Muscle layer of colon (tissue), 2 donors: ENCODE data around the gene NFKBIL1.
A peak's percentile ranks its signal among the peaks of the same experiment; 100 is the strongest.
"Not testable (repeated sequence)": the region's sequence is repeated elsewhere in the genome, so short reads cannot be mapped to it uniquely, and the experiment has no call there.

Experiments used
- H3K27ac ChIP-seq: one replicate; pipeline ENCODE4 v1.7.0; 2013; ENCODE audit warnings: low read depth, mild to moderate bottlenecking, low read length, moderate library complexity
- H3K27me3 ChIP-seq, 2 donors: one replicate each; pipeline ENCODE4 v1.7.0; 2013; ENCODE audit warnings: low read length in 2 of 2, mild to moderate bottlenecking in 2 of 2; ENCODE audit not compliant: insufficient read depth in 2 of 2, control insufficient read depth in 1 of 2
- H3K36me3 ChIP-seq: one replicate; pipeline ENCODE4 v1.7.0; 2013; ENCODE audit warnings: mild to moderate bottlenecking, low read length; ENCODE audit not compliant: insufficient read depth
- H3K4me1 ChIP-seq: one replicate; pipeline ENCODE4 v1.7.0; 2013; ENCODE audit warnings: mild to moderate bottlenecking, low read length; ENCODE audit not compliant: insufficient read depth
- H3K4me3 ChIP-seq, 2 donors: one replicate each; pipeline ENCODE4 v1.7.0; 2013; ENCODE audit warnings: low read length in 2 of 2, low read depth in 1 of 2, mild to moderate bottlenecking in 1 of 2, moderate library complexity in 1 of 2
- H3K9ac ChIP-seq: one replicate; pipeline ENCODE4 v1.7.0; 2013; ENCODE audit warnings: low read length
- H3K9me3 ChIP-seq: one replicate; pipeline ENCODE4 v1.7.0; 2013; ENCODE audit warnings: mild to moderate bottlenecking, low read length
- donor health status: abdominal sarcoma.
- donor health status: Adenocarcinoma of cecum.

Gene NFKBIL1, protein sequence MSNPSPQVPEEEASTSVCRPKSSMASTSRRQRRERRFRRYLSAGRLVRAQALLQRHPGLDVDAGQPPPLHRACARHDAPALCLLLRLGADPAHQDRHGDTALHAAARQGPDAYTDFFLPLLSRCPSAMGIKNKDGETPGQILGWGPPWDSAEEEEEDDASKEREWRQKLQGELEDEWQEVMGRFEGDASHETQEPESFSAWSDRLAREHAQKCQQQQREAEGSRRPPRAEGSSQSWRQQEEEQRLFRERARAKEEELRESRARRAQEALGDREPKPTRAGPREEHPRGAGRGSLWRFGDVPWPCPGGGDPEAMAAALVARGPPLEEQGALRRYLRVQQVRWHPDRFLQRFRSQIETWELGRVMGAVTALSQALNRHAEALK

DNA sequence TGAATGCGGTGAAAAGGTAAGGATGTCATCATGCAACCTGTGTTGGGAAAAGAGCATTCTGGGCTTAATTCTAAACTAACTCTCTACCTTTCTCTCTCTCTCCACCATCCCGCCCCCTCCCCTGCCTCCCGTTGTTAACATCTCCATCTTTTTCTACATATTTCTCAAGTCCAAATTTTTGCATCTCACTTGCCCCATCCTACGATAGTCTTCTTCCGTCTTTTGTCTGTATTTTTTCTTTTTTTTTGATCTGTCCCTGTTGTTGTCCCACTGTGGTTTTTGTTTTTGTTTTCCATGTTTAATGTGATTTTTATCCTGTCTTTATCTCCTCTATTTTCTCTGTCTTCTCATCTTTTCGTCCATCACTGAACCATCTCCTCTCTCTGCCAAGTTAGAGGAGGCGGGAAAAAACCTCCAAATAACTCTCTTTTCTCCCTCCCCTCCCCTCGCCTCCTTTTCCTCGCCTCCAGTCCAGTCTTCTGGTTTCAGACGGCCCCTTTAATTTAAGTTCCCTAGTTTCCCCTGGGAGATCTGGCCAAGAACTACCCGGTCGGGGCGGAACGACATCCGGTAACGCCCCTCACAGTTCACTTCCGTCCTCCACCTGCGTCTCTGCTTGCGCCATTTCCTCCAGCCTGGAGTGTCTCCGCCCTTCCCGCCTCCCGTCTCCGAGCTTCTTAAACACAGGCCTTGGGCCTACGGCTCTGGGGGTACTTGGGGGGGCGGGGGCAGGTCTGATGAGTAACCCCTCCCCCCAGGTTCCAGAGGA is at the start of gene NFKBIL1:
Gene NFKBIL1 (plus strand): TSS at position 651 of the 769 bp plus-strand sequence. CDS start 87 bp downstream, at position 738.
- H3K27ac ChIP-seq, result peak within 1 kb of the TSS; percentile 86
- no peaks in the 10 kb centered on the region for H3K9me3 ChIP-seq
- H3K4me1 ChIP-seq, result peaks cover 28% of the 10 kb centered on the region
- H3K36me3 ChIP-seq, result no peaks in the 10 kb centered on the region
- no peaks in the 10 kb centered on the region for H3K27me3 ChIP-seq
- H3K9ac ChIP-seq, result peak within 1 kb of the TSS; percentile 77
- peak within 1 kb of the TSS; percentile 47 to 74 for H3K4me3 ChIP-seq

DNA sequence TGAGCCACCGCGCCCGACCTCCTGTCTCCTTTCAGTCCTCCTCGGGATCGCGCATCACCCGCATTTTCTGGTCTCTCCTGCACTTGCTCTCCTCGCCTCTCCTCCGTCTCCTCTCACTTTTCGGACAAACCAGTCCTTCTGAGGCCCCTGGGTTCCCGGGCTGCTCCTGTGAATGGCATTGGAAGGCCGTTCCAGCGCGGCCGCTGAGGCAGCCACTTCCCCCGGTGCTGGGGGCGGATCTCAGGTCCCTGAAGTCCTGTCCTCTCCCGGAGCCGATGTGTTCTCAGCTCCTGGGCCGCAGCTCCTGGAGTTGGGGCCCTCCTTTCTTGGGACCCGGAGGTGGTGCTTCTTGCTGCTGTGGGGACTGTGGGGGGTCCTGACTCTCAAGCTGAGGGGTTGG is 48.7 kb upstream of the NFKBIL1 start:
- Histone ChIP-seq H3K27ac (no peak overlapping the region), H3K9ac (no peak overlapping the region), H3K4me1 (peaks cover 2% of the 10 kb centered on the region), H3K27me3 (peaks cover 0 to 47% of the 10 kb centered on the region in 2 donors), H3K4me3 (no peak overlapping the region), H3K36me3 (no peaks in the 10 kb centered on the region), H3K9me3 (no peaks in the 10 kb centered on the region)

DNA sequence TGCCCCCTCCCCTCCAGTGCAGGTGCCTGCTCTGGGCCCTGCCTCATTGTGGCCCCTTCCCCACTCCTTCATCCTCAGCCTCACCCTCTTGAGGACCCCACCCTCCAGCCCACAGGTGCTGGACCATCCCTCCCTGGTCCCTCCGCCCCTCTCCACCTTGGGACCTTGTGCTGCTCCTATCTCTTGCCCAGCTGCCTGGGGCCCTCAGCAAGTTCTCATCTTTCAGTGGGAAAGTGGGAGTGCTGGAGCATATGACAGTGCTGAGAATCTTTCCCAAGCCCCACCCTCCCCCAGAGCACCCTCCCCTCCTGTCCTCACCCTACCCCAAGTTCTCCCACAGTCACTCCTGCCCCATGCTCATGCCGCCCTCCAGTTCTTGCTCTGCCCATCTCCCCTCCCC is 47.8 kb upstream of the NFKBIL1 start:
- not testable (repeated sequence) for H3K4me1 ChIP-seq, H3K9me3 ChIP-seq, H3K4me3 ChIP-seq, H3K27ac ChIP-seq, H3K9ac ChIP-seq, H3K36me3 ChIP-seq
- peaks cover 0 to 39% of the 10 kb centered on the region in 2 donors for H3K27me3 ChIP-seq

DNA sequence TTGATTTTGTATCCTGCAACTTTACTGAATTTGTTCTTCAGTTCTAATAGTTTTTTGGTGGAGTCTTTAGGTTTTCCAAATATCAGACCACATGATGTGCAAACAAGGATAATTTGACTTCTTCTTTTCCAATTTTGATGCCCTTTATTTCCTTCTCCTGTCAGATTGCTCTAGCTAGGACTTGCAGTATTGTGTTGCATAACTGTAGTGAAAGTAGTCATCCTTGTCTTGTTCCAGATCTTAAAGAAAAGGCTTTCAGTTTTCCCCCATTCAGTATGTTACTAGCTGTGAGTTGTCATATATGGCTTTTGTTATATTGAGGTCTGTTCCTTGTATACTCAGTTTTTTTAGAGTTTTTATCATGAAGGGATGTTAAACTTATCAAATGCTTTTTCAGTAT is 44.8 kb upstream of the NFKBIL1 start:
- no peaks in the 10 kb centered on the region for H3K4me1 ChIP-seq
- no peaks in the 10 kb centered on the region for H3K36me3 ChIP-seq
- H3K9me3 ChIP-seq, result no peaks in the 10 kb centered on the region
- H3K9ac ChIP-seq, result no peak overlapping the region
- no peak overlapping the region for H3K4me3 ChIP-seq
- H3K27ac ChIP-seq, result no peak overlapping the region
- H3K27me3 ChIP-seq, result peaks cover 0 to 25% of the 10 kb centered on the region in 2 donors

DNA sequence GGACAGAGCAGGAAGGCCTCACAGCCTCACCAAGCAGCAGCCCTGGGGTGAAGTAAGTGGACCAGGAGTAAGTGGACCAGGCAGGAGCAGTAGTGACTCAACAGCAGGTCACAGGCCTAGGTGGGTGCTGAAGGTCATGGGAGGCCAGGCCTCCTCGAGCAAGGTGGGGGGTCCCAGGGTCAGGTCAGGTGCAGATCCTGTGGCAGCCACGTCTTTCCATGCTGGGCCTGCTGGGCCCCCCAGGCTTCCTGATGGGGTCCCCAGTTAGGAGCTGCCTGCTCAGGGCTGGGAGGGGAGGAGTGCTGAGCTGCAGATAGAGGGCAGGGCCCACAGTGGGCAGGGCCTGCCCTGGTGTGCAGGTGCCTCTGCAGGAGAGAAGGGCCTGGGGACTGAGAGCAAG is 38.4 kb upstream of the NFKBIL1 start:
- not testable (repeated sequence) for H3K36me3 ChIP-seq, H3K27ac ChIP-seq, H3K4me3 ChIP-seq

DNA sequence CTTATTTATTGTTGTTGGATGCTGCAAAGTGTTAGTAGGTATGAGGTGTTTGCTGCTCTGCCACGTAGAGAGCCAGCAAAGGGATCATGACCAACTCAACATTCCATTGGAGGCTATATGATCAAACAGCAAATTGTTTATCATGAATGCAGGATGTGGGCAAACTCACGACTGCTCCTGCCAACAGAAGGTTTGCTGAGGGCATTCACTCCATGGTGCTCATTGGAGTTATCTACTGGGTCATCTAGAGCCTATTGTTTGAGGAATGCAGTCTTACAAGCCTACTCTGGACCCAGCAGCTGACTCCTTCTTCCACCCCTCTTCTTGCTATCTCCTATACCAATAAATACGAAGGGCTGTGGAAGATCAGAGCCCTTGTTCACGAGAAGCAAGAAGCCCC is 37.4 kb upstream of the NFKBIL1 start:
- no peaks in the 10 kb centered on the region for H3K4me1 ChIP-seq
- no peak overlapping the region for H3K27ac ChIP-seq
- H3K27me3 ChIP-seq, result no peaks in the 10 kb centered on the region
- no peak overlapping the region for H3K4me3 ChIP-seq
- no peak overlapping the region for H3K9ac ChIP-seq
- H3K36me3 ChIP-seq, result no peaks in the 10 kb centered on the region
- no peaks in the 10 kb centered on the region for H3K9me3 ChIP-seq

More for the DNA sequence above, 38.4 kb upstream of the NFKBIL1 start:
- not testable (repeated sequence) for H3K4me1 ChIP-seq, H3K9me3 ChIP-seq, H3K9ac ChIP-seq, H3K27me3 ChIP-seq

- H3K27ac ChIP-seq, result no peak overlapping the region
- H3K9ac ChIP-seq, result no peak overlapping the region
- H3K36me3 ChIP-seq, result no peaks in the 10 kb centered on the region
- no peaks in the 10 kb centered on the region for H3K4me1 ChIP-seq
- H3K27me3 ChIP-seq, result no peaks in the 10 kb centered on the region
- H3K9me3 ChIP-seq, result no peaks in the 10 kb centered on the region
- H3K4me3 ChIP-seq, result no peak overlapping the region
Observed at GRCh38 chr6:31513456-31514165, 33.8 kb upstream of the NFKBIL1 start.

DNA sequence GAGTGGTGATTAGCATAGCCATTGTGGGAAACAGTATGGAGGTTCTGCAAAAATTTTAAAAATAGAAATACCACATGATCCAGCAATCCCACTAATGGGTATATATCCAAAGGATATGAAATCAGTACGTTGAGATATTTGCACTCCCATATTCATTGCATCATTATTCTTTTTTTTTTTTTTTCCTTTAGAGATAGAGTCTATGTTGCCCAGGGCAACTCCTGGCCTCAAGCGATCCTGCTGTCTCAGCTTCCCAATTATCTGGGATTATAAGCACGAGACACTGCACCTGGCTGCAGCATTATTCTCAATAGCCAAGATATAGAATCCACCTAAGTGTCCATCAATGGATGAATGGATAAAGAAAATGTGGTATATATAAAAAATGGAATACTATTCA is 25.6 kb upstream of the NFKBIL1 start:
- Histone ChIP-seq H3K36me3 (no peaks in the 10 kb centered on the region), H3K9me3 (no peaks in the 10 kb centered on the region), H3K4me1 (no peaks in the 10 kb centered on the region), H3K27ac (no peak overlapping the region), H3K27me3 (no peaks in the 10 kb centered on the region), H3K9ac (no peak overlapping the region), H3K4me3 (no peak overlapping the region)

DNA sequence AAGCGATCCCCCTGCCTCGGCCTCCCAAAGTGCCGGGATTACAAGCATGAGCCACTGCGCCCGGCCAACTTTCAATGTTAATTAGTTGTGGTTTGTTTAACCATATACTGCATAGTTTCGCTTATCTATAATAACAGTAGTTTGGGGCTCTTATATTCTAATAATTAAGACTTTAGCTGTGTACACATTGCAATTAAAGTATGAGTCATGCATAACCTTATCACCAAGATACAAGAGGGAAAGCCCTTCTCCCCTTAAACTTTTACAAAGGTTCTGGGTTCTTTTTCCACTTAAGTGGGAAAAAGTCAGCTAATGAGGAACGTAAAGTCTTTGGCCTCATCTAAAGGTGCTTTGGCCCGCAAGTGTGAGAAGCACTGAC is 21.9 kb upstream of the NFKBIL1 start:
- Histone ChIP-seq H3K4me3 (no peak overlapping the region), H3K9me3 (no peaks in the 10 kb centered on the region), H3K4me1 (no peaks in the 10 kb centered on the region), H3K27me3 (no peaks in the 10 kb centered on the region), H3K9ac (no peak overlapping the region), H3K27ac (no peak overlapping the region), H3K36me3 (peaks cover 10% of the 10 kb centered on the region)

- Histone ChIP-seq H3K9me3 (no peaks in the 10 kb centered on the region), H3K27ac (no peak overlapping the region), H3K4me3 (no peak overlapping the region), H3K27me3 (no peaks in the 10 kb centered on the region), H3K9ac (no peak overlapping the region), H3K36me3 (peaks cover 15% of the 10 kb centered on the region), H3K4me1 (no peaks in the 10 kb centered on the region)
Observed at GRCh38 chr6:31525932-31526591, 21.3 kb upstream of the NFKBIL1 start.

DNA sequence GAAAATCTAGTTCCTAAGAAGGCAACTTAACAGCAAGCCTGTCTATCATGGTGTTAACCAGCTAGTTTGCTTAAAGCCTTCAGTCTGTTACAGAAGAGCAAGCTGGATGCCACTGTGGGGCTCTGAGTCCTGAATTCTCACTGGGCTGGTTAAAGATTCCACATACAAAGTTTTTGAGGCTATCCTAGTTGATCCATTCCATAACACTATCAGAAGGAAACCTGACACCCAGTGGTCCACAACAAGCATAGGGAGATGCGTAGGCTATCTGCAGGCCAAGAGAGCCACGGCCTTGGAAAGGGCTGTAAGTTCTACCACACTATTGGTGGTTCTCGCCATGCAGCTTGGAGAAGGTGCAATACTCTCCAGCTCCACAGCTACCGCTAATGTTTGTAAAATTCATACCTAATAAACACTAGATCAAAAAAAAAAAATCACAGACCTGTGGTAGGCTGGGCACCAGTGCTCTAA is 19.1 kb upstream of the NFKBIL1 start:
- no peak overlapping the region for H3K27ac ChIP-seq
- no peaks in the 10 kb centered on the region for H3K27me3 ChIP-seq
- no peaks in the 10 kb centered on the region for H3K4me1 ChIP-seq
- H3K9ac ChIP-seq, result no peak overlapping the region
- H3K4me3 ChIP-seq, result no peak overlapping the region
- no peaks in the 10 kb centered on the region for H3K9me3 ChIP-seq
- peaks cover 27% of the 10 kb centered on the region for H3K36me3 ChIP-seq
